ENCODE measurements around the gene CALY.

CALY gene

DNA sequence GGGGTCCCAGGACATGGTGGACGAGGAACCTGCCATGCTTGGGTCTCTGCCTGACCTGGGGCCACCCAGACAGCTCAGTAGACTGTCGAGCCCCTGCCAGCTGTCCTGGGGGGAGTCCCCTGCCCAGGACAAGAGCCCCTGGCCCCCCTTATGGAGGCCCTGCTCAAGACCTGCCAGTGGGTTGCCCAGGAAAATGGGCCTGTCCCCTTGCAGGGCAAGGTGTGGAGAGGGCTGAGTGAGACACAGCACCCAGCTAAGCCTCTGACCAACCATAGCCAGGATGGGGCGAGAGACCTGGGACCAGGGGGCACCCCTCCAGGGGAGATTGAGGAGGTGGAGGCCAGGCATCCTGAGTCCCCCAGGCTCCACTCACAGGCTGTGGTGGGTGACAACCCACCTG lies 19.3 kb upstream of the CALY start:
- Histone ChIP-seq H3K79me2 (ENCODE audit: insufficient read depth, low read length) (no peaks in the 10 kb centered on the region), H3K9me2 (replicated peaks; ENCODE audit: low read depth, low read length) (no peaks in the 10 kb centered on the region), H3K36me3 (ENCODE audit: insufficient read depth, low read length) (no peaks in the 10 kb centered on the region), H3F3A (ENCODE audit: low read depth) (no peaks in the 10 kb centered on the region), H2AFZ (ENCODE audit: low read length) (no peak overlapping the region), H3K9me3 (ENCODE audit: insufficient read depth, low read depth, low read length) (no peaks in the 10 kb centered on the region; the same call in 1 of the 2 replicates), H3K9ac (ENCODE audit: low read depth, low read length, poor library complexity, severe bottlenecking) (no peak overlapping the region), H3K27me3 (ENCODE audit: insufficient read depth, low read length, poor library complexity, severe bottlenecking) (no peaks in the 10 kb centered on the region), H3K4me1 (ENCODE audit: insufficient read depth, low read length, poor library complexity, severe bottlenecking) (no peaks in the 10 kb centered on the region), H4K20me1 (ENCODE audit: insufficient read depth, low read length, poor library complexity, severe bottlenecking) (no peaks in the 10 kb centered on the region), H3K4me2 (ENCODE audit: low read depth, low read length, poor library complexity, severe bottlenecking) (no peak overlapping the region), H3K4me3 (ENCODE audit: low read length, poor library complexity, severe bottlenecking) (no peak overlapping the region)
- TF ChIP-seq EZH2phosphoT487 (IDR thresholded peaks at IDR 0.05; ENCODE audit: borderline replicate concordance), result no peak
- TF ChIP-seq, protein P1, sequence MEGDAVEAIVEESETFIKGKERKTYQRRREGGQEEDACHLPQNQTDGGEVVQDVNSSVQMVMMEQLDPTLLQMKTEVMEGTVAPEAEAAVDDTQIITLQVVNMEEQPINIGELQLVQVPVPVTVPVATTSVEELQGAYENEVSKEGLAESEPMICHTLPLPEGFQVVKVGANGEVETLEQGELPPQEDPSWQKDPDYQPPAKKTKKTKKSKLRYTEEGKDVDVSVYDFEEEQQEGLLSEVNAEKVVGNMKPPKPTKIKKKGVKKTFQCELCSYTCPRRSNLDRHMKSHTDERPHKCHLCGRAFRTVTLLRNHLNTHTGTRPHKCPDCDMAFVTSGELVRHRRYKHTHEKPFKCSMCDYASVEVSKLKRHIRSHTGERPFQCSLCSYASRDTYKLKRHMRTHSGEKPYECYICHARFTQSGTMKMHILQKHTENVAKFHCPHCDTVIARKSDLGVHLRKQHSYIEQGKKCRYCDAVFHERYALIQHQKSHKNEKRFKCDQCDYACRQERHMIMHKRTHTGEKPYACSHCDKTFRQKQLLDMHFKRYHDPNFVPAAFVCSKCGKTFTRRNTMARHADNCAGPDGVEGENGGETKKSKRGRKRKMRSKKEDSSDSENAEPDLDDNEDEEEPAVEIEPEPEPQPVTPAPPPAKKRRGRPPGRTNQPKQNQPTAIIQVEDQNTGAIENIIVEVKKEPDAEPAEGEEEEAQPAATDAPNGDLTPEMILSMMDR (conservative IDR thresholded peaks at IDR 0.05; ENCODE audit: low read length), result no peak

DNA sequence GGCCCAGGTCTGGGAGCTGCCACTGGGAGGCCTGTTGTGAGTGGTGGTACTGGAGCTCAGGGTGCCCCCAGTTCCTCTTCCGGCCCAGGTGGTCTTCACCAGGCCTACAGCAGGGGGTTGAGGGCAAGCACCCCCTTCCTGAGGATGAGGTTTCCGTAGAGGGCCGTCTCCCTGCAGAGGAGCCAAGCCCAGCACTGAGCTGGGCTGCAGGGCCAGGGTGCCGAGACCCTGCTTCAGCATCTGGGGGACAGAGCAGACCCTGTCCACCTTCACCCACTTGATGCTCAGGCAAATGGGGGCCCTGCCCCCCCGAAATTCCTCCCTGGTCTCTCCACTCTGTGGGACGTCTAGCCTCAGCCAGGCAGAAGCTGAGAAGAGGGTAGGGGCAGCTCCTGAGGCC lies 18.6 kb upstream of the CALY start:
- H3K9ac ChIP-seq (ENCODE audit: low read depth, low read length, poor library complexity, severe bottlenecking), result no peak overlapping the region
- no peaks in the 10 kb centered on the region for H3K4me1 ChIP-seq (ENCODE audit: insufficient read depth, low read length, poor library complexity, severe bottlenecking)
- H3K79me2 ChIP-seq (ENCODE audit: insufficient read depth, low read length), result no peaks in the 10 kb centered on the region
- no peak overlapping the region for H3K4me2 ChIP-seq (ENCODE audit: low read depth, low read length, poor library complexity, severe bottlenecking)
- H3K36me3 ChIP-seq (ENCODE audit: insufficient read depth, low read length), result no peaks in the 10 kb centered on the region
- H3K4me3 ChIP-seq (ENCODE audit: low read length, poor library complexity, severe bottlenecking), result no peak overlapping the region
- no peaks in the 10 kb centered on the region for H3K9me2 ChIP-seq (replicated peaks; ENCODE audit: low read depth, low read length)
- TF ChIP-seq, protein P1 (conservative IDR thresholded peaks at IDR 0.05; ENCODE audit: low read length), result no peak
- TF ChIP-seq EZH2phosphoT487 (IDR thresholded peaks at IDR 0.05; ENCODE audit: borderline replicate concordance), result no peak
- no peak overlapping the region for H2AFZ ChIP-seq (ENCODE audit: low read length)
- no peaks in the 10 kb centered on the region for H4K20me1 ChIP-seq (ENCODE audit: insufficient read depth, low read length, poor library complexity, severe bottlenecking)
- no peaks in the 10 kb centered on the region for H3K27me3 ChIP-seq (ENCODE audit: insufficient read depth, low read length, poor library complexity, severe bottlenecking)
- H3F3A ChIP-seq (ENCODE audit: low read depth), result no peaks in the 10 kb centered on the region
- no peaks in the 10 kb centered on the region; the same call in 1 of the 2 replicates for H3K9me3 ChIP-seq (ENCODE audit: insufficient read depth, low read depth, low read length)

DNA sequence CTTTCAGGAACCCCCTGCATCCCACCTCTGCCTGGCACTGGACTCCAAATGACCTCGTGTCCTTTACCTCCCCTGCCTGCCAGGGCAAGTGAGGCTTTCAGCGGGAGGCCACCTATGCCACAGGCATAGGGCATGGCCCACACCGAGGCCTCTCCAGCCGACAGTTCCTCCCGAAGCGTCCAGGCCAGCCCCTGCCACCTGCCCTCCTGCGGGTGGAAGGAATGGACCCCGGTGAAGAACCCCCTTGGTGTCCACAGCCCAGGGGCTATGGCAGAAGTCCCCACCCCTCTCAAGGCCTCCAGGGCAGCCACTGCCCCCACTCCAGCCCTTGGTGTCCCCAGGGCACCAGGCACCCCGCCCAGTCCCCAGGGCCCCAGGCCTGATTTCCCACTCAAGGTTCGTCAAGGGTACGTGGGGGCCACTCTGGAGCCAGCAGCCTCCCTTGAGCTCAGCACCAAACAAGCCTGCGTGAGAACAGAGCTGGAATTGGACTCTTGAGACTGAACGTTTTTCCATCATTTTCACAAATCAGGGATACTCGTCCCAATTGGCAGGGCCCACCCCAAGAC lies 18.1 kb upstream of the CALY start:
- Histone ChIP-seq H3K9ac (ENCODE audit: low read depth, low read length, poor library complexity, severe bottlenecking) (no peak overlapping the region), H3K9me2 (replicated peaks; ENCODE audit: low read depth, low read length) (no peaks in the 10 kb centered on the region), H3K9me3 (ENCODE audit: insufficient read depth, low read depth, low read length) (no peaks in the 10 kb centered on the region; the same call in 1 of the 2 replicates), H3K27me3 (ENCODE audit: insufficient read depth, low read length, poor library complexity, severe bottlenecking) (no peaks in the 10 kb centered on the region), H3K79me2 (ENCODE audit: insufficient read depth, low read length) (no peaks in the 10 kb centered on the region), H3K4me1 (ENCODE audit: insufficient read depth, low read length, poor library complexity, severe bottlenecking) (no peaks in the 10 kb centered on the region), H3K36me3 (ENCODE audit: insufficient read depth, low read length) (no peaks in the 10 kb centered on the region), H3K4me3 (ENCODE audit: low read length, poor library complexity, severe bottlenecking) (no peak overlapping the region), H3F3A (ENCODE audit: low read depth) (no peaks in the 10 kb centered on the region), H2AFZ (ENCODE audit: low read length) (no peak overlapping the region), H3K4me2 (ENCODE audit: low read depth, low read length, poor library complexity, severe bottlenecking) (no peak overlapping the region), H4K20me1 (ENCODE audit: insufficient read depth, low read length, poor library complexity, severe bottlenecking) (no peaks in the 10 kb centered on the region)
- TF ChIP-seq EZH2phosphoT487 (IDR thresholded peaks at IDR 0.05; ENCODE audit: borderline replicate concordance), result no peak
- TF ChIP-seq, protein P1 (conservative IDR thresholded peaks at IDR 0.05; ENCODE audit: low read length), result no peak

All from Loucy (cell line).